ENCODE data around the gene ZFHX3. TPM values are rescaled to one million over a fixed set of nuclear protein-coding genes. Genes with fewer than 3 reads are reported as not detected.

ZFHX3 gene
- polyA plus RNA-seq, 1 donor from 2014 or later = 26.4 TPM

DNA sequence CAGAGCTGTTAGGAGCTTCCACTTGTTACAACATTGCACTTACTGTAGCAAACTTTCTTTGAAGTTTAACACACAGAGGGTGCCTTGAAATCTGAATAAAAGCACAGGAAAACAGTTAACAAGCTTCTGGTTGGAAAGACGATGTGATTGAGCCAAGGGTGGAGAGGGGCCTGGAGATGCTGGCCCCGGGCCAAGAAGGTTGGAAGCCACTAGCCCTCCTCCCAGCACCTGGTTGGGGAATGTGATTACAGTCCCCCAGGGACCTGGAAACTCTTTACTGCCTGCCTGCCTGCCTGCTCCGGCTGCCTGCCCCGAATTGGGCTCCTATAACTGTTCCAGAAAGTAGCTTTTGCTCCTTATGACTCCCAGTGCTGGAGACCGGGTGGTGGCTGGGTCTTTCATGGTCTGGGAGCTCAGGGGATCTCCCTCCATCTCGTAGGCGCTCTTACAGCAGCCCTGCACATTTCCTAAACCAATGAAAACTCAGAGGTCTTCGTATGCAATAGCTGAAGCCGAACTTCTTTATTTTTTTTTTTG lies 48.0 kb upstream of the ZFHX3 start:
- H3K9me3 ChIP-seq (ENCODE audit: low read length) = no peaks in the 10 kb centered on the region
- H3K27me3 ChIP-seq (ENCODE audit: insufficient read depth, low read depth, low read length) = no peaks in the 10 kb centered on the region
- H3K4me3 ChIP-seq (ENCODE audit: low read length) = no peak overlapping the region
- H4K20me1 ChIP-seq (ENCODE audit: insufficient read depth) = no peaks in the 10 kb centered on the region
- H2AFZ ChIP-seq (ENCODE audit: low read depth, low read length) = no peak overlapping the region
- no peaks in the 10 kb centered on the region for H3K9me2 ChIP-seq (ENCODE audit: insufficient read depth, low read length)
- TF ChIP-seq EP300 (conservative IDR thresholded peaks at IDR 0.05; ENCODE audit: poor library complexity, severe bottlenecking) (no peak), SMC3 (conservative IDR thresholded peaks at IDR 0.05; ENCODE audit: poor library complexity) (no peak), POLR2AphosphoS5 (IDR thresholded peaks at IDR 0.05) (no peak), MXI1 (conservative IDR thresholded peaks at IDR 0.05; ENCODE audit: poor library complexity, severe bottlenecking) (no peak), REST (IDR thresholded peaks at IDR 0.05; ENCODE audit: borderline replicate concordance) (no peak), EZH2 (IDR thresholded peaks at IDR 0.05; ENCODE audit: borderline replicate concordance, insufficient read depth, low read length, poor library complexity, severe bottlenecking) (no peak), RAD21 (conservative IDR thresholded peaks at IDR 0.05) (no peak), CTCF (IDR thresholded peaks at IDR 0.05; ENCODE audit: poor library complexity, severe bottlenecking) (no peak), TAF1 (IDR thresholded peaks at IDR 0.05; ENCODE audit: low read depth) (no peak)
- H3K4me2 ChIP-seq (ENCODE audit: low read length) = no peak overlapping the region
- H3K9ac ChIP-seq (ENCODE audit: low read length) = no peak overlapping the region
- H3K27ac ChIP-seq (ENCODE audit: low read length) = no peak overlapping the region
- no peaks in the 10 kb centered on the region for H3K79me2 ChIP-seq (replicated peaks; ENCODE audit: insufficient read depth, low read length)
- H3K36me3 ChIP-seq (ENCODE audit: insufficient read depth, low read length) = no peaks in the 10 kb centered on the region
- H3F3A ChIP-seq (ENCODE audit: insufficient read depth, low read length, poor library complexity, severe bottlenecking) = no peaks in the 10 kb centered on the region

DNA sequence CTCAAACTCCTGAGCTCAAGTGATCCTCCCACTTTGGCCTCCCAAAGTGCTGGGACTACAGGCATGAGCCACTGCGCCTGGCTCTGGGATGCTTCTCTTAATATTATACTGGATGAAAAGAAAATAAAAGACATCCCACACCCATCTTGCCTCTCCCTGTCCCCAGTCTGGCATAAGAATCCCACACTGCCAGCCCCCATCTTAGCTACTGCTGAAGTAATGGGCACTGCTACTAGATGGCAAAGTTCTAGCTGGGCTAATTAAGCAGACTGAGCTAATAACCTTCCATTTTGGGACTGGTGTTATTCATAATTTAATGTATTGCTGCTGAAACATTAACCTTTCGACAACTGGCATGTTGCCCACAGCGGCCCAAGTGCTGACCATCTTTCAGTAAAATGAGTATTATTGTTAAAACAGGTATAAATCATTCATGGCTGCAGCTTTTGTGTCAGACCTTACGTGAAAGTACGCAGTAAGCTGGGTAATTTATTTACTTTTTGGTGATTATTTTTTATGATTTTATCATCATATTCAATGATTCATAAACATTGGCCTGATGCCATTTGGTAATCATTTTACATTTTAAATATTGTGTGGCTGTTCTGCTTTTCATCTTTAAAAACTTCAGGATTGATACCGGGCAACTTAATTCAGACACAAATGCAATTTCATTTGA lies 47.4 kb upstream of the ZFHX3 start:
- Histone ChIP-seq H3K9me2 (ENCODE audit: insufficient read depth, low read length) (no peaks in the 10 kb centered on the region), H3K36me3 (ENCODE audit: insufficient read depth, low read length) (no peaks in the 10 kb centered on the region), H3K27ac (ENCODE audit: low read length) (no peak overlapping the region), H2AFZ (ENCODE audit: low read depth, low read length) (no peak overlapping the region), H3K9me3 (ENCODE audit: low read length) (no peaks in the 10 kb centered on the region), H3K4me3 (ENCODE audit: low read length) (no peak overlapping the region), H3K27me3 (ENCODE audit: insufficient read depth, low read depth, low read length) (no peaks in the 10 kb centered on the region), H3K79me2 (replicated peaks; ENCODE audit: insufficient read depth, low read length) (no peaks in the 10 kb centered on the region), H3F3A (ENCODE audit: insufficient read depth, low read length, poor library complexity, severe bottlenecking) (no peaks in the 10 kb centered on the region), H4K20me1 (ENCODE audit: insufficient read depth) (no peaks in the 10 kb centered on the region), H3K4me2 (ENCODE audit: low read length) (no peak overlapping the region), H3K9ac (ENCODE audit: low read length) (no peak overlapping the region)
- TF ChIP-seq POLR2AphosphoS5 (IDR thresholded peaks at IDR 0.05) (no peak), MXI1 (conservative IDR thresholded peaks at IDR 0.05; ENCODE audit: poor library complexity, severe bottlenecking) (no peak), CTCF (IDR thresholded peaks at IDR 0.05; ENCODE audit: poor library complexity, severe bottlenecking) (no peak), REST (IDR thresholded peaks at IDR 0.05; ENCODE audit: borderline replicate concordance) (no peak), EZH2 (IDR thresholded peaks at IDR 0.05; ENCODE audit: borderline replicate concordance, insufficient read depth, low read length, poor library complexity, severe bottlenecking) (no peak), TAF1 (IDR thresholded peaks at IDR 0.05; ENCODE audit: low read depth) (no peak), EP300 (conservative IDR thresholded peaks at IDR 0.05; ENCODE audit: poor library complexity, severe bottlenecking) (no peak), SMC3 (conservative IDR thresholded peaks at IDR 0.05; ENCODE audit: poor library complexity) (no peak), RAD21 (conservative IDR thresholded peaks at IDR 0.05) (no peak)

Measured in neural cell (in vitro differentiated cells).